T-helper 1 cell (primary cell): ENCODE data around the gene PAQR4.

ENCODE experiments used
- DNase-seq, 5 donors: peaks; one replicate each; pipeline ENCODE4 v3.0.0-alpha.2; 2012 to 2020

Gene PAQR4

GRCh38 chr16:2981177-2981898 lies 12.2 kb downstream of the PAQR4 start:
- DNase-seq: no peak

GRCh38 chr16:2981899-2982250 lies 12.7 kb downstream of the PAQR4 start:
- no peak for DNase-seq

- no peak for DNase-seq
Measured at GRCh38 chr16:2982402-2982801, 13.3 kb downstream of the PAQR4 start.

GRCh38 chr16:2983706-2984136 lies 14.6 kb downstream of the PAQR4 start:
- DNase-seq: peak; percentile 39 to 62 (median 51)

- DNase-seq: no peak
Measured at GRCh38 chr16:2985462-2985861, 16.3 kb downstream of the PAQR4 start.

GRCh38 chr16:2985893-2986355 lies 16.8 kb downstream of the PAQR4 start:
- no peak for DNase-seq

GRCh38 chr16:2986623-2987188 lies 17.6 kb downstream of the PAQR4 start:
- DNase-seq: no peak

- no peak for DNase-seq
Measured at GRCh38 chr16:2987286-2987685, 18.1 kb downstream of the PAQR4 start.

GRCh38 chr16:2987833-2988232 lies 18.7 kb downstream of the PAQR4 start:
- DNase-seq: no peak

- DNase-seq: no peak
Measured at GRCh38 chr16:2988590-2989099, 19.5 kb downstream of the PAQR4 start.

- no peak for DNase-seq
Measured at GRCh38 chr16:2990891-2991290, 21.7 kb downstream of the PAQR4 start.

- DNase-seq: no peak
Measured at GRCh38 chr16:2991566-2992261, 22.6 kb downstream of the PAQR4 start.

GRCh38 chr16:2992383-2993081 lies 23.4 kb downstream of the PAQR4 start:
- DNase-seq: no peak

- no peak for DNase-seq
Measured at GRCh38 chr16:2996298-2996697, 27.1 kb downstream of the PAQR4 start.

GRCh38 chr16:2999929-3000328 lies 30.8 kb downstream of the PAQR4 start:
- DNase-seq: no peak

- no peak for DNase-seq
Measured at GRCh38 chr16:3000540-3000939, 31.4 kb downstream of the PAQR4 start.

GRCh38 chr16:3001316-3001715 lies 32.2 kb downstream of the PAQR4 start:
- DNase-seq: no peak

- DNase-seq: peak; percentile 94 to 99 (median 95)
Measured at GRCh38 chr16:3003582-3004270, 34.6 kb downstream of the PAQR4 start.

GRCh38 chr16:3004319-3004718 lies 35.2 kb downstream of the PAQR4 start:
- no peak for DNase-seq

- DNase-seq: no peak
Measured at GRCh38 chr16:3004781-3005284, 35.7 kb downstream of the PAQR4 start.

- DNase-seq: no peak
Measured at GRCh38 chr16:3007059-3007956, 38.2 kb downstream of the PAQR4 start.
